Activated naive CD4-positive, alpha-beta T cell treated with anti-CD3 and anti-CD28 coated beads, Interleukin-2, amount 50 U/mL, for 24 hours (primary cell): ENCODE results near the gene MAEA.

Experiments used
- H3K27ac Mint-ChIP-seq: one replicate; pipeline ENCODE4 v1.8.0; 2021; ENCODE audit warnings: mild to moderate bottlenecking, mixed read lengths
- H3K27me3 Mint-ChIP-seq: one replicate; pipeline ENCODE4 v1.8.0; 2021; ENCODE audit warnings: mixed read lengths
- H3K36me3 Mint-ChIP-seq: one replicate; pipeline ENCODE4 v1.8.0; 2021; ENCODE audit warnings: mixed read lengths
- H3K4me1 Mint-ChIP-seq: one replicate; pipeline ENCODE4 v1.8.0; 2021; ENCODE audit warnings: mixed read lengths
- H3K4me3 Mint-ChIP-seq: one replicate; pipeline ENCODE4 v1.8.0; 2021; ENCODE audit warnings: mild to moderate bottlenecking, mixed read lengths
- H3K9me3 Mint-ChIP-seq: one replicate; pipeline ENCODE4 v1.8.0; 2021; ENCODE audit warnings: mixed read lengths

Gene MAEA

DNA sequence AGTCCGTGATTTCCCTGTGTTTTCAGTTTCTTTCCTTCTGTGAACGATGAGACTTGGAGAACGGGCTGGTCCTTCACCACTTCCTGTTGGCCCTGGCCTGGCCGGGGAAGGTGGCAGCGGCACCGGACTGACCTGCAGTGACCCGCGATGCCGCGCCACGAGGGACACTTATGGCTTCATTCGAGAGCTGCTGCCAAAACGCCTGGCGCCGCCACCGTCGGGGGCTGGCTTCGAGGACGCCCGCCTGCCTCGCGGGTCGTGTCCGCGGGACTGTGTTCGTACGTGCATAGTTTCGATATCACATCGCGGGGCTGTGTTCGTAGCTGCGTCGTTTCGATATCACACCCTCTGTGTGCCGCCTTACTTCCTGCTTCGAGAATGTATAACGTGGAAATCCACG is 49.8 kb downstream of the MAEA start:
- Mint-ChIP-seq H3K36me3 (peaks cover 23% of the 10 kb centered on the region), H3K4me3 (no peak overlapping the region), H3K4me1 (peaks cover 33% of the 10 kb centered on the region), H3K9me3 (no peaks in the 10 kb centered on the region), H3K27me3 (no peaks in the 10 kb centered on the region), H3K27ac (no peak overlapping the region)

DNA sequence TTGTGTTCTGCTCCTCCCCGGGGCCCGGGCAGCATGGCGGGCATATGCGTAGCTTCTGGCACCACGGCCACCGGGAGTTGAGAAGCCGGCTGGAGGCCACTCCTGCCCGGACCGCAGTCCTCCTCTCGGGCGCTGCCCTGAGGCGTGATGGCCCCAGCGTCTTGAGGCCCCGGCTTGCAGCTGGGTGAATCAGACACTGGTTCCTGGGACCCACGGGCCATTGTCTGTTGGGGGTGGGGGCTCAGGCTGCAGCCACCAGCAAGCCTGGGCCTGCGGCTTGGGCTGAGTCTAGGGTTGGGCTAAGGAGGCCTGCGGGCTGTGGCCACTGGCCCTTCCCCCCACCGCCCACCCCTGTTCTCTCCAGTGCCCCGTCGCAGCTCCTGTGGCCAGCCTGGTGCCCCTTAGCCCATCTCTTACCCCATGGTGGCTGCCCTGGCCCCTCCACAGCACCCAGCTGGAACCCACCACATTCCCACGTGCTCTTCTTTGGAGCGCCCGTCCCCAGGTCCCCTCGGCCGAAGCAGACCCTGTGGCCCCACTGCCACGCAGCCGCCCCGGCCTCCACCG is 50.6 kb downstream of the MAEA start:
- peaks cover 19% of the 10 kb centered on the region for H3K36me3 Mint-ChIP-seq
- H3K9me3 Mint-ChIP-seq = no peaks in the 10 kb centered on the region
- no peak overlapping the region for H3K27ac Mint-ChIP-seq

DNA sequence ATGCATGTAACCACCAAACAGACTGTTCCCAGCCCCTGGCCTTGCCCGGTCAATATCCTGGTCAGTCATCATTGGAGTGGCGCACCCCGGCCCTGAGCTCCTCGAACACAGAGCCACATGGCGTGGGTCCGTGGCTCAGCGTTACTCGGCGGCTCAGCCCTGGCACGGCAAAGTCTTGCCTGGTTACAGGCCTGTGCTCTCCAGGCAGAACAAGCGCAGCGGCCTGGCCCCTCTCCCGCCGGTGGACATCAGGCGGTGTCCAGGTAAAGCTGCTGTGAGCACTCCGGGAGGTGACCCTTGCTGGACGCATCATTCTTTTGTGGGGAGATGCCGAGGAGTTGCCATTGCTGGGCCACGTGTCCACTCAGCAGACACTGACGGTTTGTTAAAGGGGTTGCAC is 51.2 kb downstream of the MAEA start:
- peaks cover 19% of the 10 kb centered on the region for H3K36me3 Mint-ChIP-seq
- no peaks in the 10 kb centered on the region for H3K27me3 Mint-ChIP-seq
- peaks cover 40% of the 10 kb centered on the region for H3K4me1 Mint-ChIP-seq
- no peak overlapping the region for H3K27ac Mint-ChIP-seq
- no peaks in the 10 kb centered on the region for H3K9me3 Mint-ChIP-seq
- no peak overlapping the region for H3K4me3 Mint-ChIP-seq

More for the DNA sequence above, 50.6 kb downstream of the MAEA start:
- H3K4me1 Mint-ChIP-seq = peaks cover 36% of the 10 kb centered on the region
- H3K4me3 Mint-ChIP-seq = no peak overlapping the region
- no peaks in the 10 kb centered on the region for H3K27me3 Mint-ChIP-seq

DNA sequence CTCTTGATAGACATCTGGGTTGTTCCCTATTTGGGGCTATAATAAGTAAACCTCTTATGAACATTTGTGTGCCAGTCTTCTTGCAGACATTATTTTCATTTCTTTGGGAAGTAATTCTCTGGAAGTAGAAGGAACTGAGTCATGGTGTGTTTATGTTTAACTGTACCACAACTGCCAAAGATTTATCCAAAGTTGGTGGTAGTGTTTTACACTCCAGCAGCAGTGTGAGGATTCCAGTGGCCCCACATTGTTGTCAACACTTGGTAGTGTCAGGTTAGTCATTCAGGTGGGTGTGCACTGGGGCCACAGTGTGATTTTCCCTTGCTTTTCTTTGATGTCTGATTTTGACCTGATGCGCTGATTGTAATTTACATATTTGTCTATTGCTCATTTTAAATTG is 52.3 kb downstream of the MAEA start:
- Mint-ChIP-seq H3K27me3 (no peaks in the 10 kb centered on the region), H3K4me1 (peaks cover 34% of the 10 kb centered on the region), H3K9me3 (no peaks in the 10 kb centered on the region), H3K4me3 (no peak overlapping the region), H3K27ac (no peak overlapping the region), H3K36me3 (peaks cover 12% of the 10 kb centered on the region)

DNA sequence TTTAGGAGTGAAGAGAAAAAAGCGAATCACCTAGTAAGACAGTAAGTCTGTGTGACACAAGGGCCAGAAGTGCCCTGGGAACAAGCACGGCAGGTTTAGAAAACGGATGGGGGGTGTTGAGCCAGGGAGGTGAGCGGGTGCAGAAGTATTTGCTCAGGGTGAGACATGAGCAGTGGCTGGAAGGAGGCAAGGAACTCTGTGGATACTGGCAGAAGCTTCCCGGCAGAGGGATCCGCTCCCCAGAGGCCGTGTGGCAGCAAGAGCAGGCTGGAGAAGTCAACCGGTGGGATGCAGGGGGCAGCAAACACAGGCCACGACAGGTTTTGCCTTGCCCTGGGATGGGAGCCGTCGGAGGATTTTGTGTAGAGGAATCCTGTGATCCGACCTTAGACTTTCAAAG is 55.0 kb downstream of the MAEA start:
- H3K9me3 Mint-ChIP-seq = no peaks in the 10 kb centered on the region
- peaks cover 2% of the 10 kb centered on the region for H3K36me3 Mint-ChIP-seq
- peak overlapping the region; percentile 74 for H3K4me3 Mint-ChIP-seq
- H3K27me3 Mint-ChIP-seq = no peaks in the 10 kb centered on the region
- H3K4me1 Mint-ChIP-seq = peaks cover 38% of the 10 kb centered on the region
- peak overlapping the region; percentile 81 for H3K27ac Mint-ChIP-seq

DNA sequence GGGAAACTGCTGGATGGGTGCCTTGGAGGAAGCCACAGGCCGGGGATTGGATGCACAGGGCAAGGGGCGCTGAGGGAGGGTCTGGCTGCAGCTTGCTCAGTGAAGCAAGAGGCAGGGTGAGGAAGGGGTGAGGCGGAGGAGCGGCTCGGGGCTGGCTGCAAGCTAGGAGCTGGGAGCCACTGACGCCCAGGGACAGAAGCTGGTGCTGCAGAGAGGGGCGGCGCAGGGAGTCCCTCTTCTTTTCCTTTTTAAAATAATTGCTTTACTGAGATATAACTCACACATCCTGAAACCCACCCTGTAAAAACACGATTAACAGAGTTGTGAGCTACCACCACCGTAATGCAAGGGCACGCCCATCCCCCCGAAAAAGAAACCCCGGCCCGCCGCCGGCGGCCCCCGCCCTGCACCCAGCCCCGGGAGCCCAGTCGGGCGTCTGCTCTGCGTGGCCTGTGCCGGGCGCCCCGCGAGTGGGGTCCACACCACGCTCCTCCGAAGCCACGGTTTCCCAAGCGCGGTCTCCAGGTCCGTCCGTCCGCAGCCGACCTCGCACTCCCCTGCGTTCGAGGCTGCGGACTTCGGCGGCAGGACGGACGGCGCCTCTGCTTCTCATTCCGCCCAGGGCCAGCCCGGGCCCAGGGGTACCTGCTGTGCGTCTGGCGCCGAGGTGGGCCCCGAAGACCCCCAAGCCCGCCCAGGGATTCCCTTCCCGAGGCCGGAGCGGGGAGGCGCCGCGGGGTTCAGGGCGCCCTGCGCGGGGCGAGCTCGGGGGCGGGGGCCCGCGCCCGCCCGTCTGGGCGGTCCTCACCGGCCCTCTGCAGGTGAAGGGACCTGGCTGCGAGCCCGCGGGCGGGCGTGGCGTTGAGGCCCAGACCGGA is 56.5 kb downstream of the MAEA start:
- Mint-ChIP-seq H3K27ac (peak overlapping the region; percentile 94), H3K9me3 (no peaks in the 10 kb centered on the region), H3K36me3 (peaks cover under 1% of the 10 kb centered on the region)

DNA sequence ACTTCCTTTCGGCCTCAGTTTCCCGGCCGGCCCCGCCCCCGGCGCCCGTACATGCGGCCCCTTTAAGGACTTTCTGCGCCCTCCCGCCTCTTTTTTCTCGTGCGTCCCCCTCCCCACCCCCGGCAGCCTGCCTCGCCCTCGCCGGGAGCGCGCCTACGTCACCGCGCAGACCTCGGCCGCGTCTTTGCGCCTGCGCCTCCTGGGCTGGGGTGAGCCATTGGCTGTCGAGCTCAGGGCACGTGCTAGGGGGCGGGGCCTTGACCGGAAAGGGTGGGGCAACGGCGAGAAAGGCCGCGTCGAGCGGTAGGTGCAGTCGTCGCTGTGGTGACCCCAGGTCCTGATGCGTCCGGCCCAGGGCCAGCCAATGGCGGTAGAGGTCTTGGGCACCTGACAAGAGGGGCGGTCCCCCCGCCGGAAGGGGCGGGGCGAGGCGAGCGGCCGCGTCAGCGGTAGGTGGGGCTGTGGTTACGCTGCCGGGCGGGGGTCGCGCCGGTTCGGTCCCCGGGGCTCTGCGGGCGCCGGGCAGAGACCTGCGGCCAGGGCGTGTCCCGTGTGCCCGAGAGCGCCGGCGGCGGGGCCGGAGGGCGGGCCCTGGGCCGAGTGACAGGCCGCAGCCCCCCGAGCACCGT is 57.2 kb downstream of the MAEA start, which contains the start of gene UVSSA:
Gene UVSSA, plus strand, starts transcription at position 428 of the 629 bp plus-strand sequence. CDS start 884 bp downstream, outside the sequence.
- H3K4me1 Mint-ChIP-seq = peaks cover 49% of the 10 kb centered on the region
- H3K27me3 Mint-ChIP-seq = no peaks in the 10 kb centered on the region
- peak within 1 kb of the TSS; percentile 97 for H3K4me3 Mint-ChIP-seq
- no peaks in the 10 kb centered on the region for H3K9me3 Mint-ChIP-seq
- H3K36me3 Mint-ChIP-seq = no peaks in the 10 kb centered on the region
- peak within 1 kb of the TSS; percentile 89 for H3K27ac Mint-ChIP-seq

More for the DNA sequence above, 56.5 kb downstream of the MAEA start:
- H3K4me3 Mint-ChIP-seq = peak overlapping the region; percentile 97
- H3K27me3 Mint-ChIP-seq = no peaks in the 10 kb centered on the region
- peaks cover 46% of the 10 kb centered on the region for H3K4me1 Mint-ChIP-seq

DNA sequence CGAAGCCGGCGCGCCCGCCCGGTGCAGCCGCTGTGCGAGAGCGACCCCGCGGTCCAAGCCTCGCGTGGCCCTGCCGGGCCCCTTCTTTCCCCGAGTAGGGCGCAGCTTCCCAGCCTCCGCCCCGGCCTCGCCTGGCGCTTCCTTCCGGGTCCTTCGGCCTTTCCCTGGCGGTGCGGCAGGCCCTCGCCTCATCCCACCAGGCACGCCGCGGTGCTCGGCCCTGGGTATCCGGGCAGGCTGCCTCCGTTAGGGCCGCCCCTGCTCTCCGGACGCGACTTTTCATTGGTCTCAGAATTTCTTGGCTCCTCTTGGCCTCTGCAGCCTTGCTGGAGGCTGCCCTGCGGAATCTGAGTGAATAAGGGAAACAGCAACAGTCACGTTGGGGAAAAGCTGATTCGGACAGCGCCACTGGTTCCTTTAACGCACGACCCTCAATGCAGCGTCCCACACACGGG is 57.7 kb downstream of the MAEA start:
- H3K27ac Mint-ChIP-seq = peak overlapping the region; percentile 89
- peaks cover 46% of the 10 kb centered on the region for H3K4me1 Mint-ChIP-seq
- H3K36me3 Mint-ChIP-seq = no peaks in the 10 kb centered on the region
- H3K9me3 Mint-ChIP-seq = no peaks in the 10 kb centered on the region
- peak overlapping the region; percentile 88 for H3K4me3 Mint-ChIP-seq
- no peaks in the 10 kb centered on the region for H3K27me3 Mint-ChIP-seq

DNA sequence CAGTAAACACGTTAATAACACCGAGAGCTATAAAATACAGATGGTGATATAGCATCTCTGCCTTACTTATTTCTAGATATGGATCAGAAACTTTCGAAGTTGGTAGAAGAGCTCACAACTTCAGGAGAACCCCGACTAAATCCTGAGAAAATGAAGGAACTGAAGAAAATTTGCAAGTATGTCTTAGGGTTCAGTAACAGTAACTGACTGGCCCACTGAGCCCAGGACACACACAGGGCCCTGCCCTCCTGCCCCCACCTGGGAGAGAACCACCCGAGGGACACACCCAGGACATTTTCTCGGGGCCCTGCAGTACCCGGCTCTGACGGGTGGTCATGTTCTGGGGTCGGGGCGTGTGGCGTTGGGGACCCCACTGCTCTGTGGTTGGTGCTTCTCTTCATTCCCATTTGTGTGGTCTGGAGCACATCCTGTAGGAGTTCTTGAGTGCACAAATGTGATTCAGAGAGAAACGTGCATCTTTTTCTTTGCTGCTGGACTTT is 58.4 kb downstream of the MAEA start:
- no peaks in the 10 kb centered on the region for H3K27me3 Mint-ChIP-seq
- peak overlapping the region; percentile 89 for H3K27ac Mint-ChIP-seq
- peaks cover 44% of the 10 kb centered on the region for H3K4me1 Mint-ChIP-seq
- H3K36me3 Mint-ChIP-seq = no peaks in the 10 kb centered on the region
- H3K4me3 Mint-ChIP-seq = peak overlapping the region; percentile 88
- no peaks in the 10 kb centered on the region for H3K9me3 Mint-ChIP-seq

DNA sequence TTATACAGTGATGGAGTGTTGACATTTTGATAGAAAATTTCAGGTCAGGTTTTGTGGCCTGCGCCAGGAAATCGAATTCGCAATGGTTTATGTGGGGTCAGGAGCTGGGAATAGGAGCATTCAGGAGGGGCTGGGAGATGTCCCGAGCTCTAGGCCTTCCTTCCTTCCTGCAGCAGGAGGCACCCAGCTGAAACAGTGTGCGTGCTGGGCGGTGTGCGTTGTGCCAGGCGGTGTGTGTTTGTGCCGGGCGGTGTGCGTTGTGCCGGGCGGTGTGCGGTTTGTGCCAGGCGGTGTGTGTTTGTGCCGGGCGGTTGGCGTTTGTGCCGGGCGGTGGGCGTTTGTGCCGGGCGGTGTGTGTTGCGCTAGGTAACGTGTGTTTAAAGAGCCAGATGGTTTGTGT is 59.1 kb downstream of the MAEA start:
- peaks cover 44% of the 10 kb centered on the region for H3K4me1 Mint-ChIP-seq

DNA sequence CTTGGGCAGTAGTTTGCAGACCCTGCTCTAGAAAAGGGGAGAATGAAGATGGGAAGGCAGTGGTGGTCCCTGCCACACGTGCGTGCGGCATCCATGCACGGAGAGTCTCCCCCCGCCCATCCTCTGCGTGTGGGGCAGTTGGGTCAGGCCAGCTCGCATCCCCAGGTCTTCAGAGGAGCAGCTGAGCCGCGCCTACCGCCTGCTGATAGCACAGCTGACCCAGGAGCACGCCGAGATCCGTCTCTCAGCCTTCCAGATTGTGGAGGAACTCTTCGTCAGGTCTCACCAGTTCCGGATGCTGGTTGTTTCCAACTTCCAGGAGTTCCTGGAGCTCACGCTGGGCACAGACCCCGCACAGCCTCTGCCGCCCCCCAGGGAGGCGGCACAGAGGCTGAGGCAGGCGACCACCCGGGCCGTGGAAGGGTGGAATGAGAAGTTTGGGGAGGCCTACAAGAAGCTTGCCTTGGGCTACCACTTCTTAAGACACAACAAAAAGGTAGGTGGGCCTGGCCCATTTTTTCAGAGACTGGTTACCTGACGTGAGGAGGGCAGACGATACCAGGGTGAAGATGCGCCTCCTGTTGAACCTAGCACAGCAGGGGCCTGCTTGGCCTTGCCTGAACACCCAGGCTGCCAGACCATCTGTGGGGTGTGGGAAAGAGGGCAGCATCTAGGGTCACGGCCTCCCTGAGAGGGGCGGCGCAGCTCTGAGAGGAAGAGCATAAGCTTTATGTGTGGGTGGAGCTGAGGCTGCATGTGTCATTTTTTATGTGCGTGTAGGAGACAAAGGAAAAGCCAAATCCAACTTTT is 59.9 kb downstream of the MAEA start:
- Mint-ChIP-seq H3K4me1 (peaks cover 42% of the 10 kb centered on the region), H3K27ac (peak overlapping the region; percentile 76), H3K4me3 (peak overlapping the region; percentile 58), H3K36me3 (no peaks in the 10 kb centered on the region), H3K27me3 (no peaks in the 10 kb centered on the region), H3K9me3 (no peaks in the 10 kb centered on the region)

More for the DNA sequence above, 59.1 kb downstream of the MAEA start:
- Mint-ChIP-seq H3K9me3 (no peaks in the 10 kb centered on the region), H3K27ac (peak overlapping the region; percentile 72), H3K4me3 (peak overlapping the region; percentile 88), H3K36me3 (no peaks in the 10 kb centered on the region), H3K27me3 (no peaks in the 10 kb centered on the region)

DNA sequence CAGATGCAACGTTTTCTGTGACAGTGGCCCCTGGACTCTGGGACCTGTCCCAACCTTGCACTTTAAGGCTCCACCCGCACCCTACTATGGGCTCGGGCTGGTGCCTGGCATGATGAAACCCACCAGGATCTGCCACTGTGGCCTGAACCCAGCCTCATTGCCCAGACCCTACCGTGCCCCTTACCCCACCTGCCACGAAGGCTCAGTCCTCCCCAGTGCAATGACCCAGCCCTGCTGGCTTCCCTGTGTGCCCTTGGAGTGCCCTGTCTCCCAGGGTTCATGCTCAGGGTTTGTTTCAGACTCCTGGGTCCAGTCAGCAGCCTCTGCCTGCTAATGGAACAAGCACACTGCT is 60.5 kb downstream of the MAEA start:
- no peaks in the 10 kb centered on the region for H3K27me3 Mint-ChIP-seq
- peaks cover 36% of the 10 kb centered on the region for H3K4me1 Mint-ChIP-seq
- H3K36me3 Mint-ChIP-seq = no peaks in the 10 kb centered on the region
- no peak overlapping the region for H3K27ac Mint-ChIP-seq
- peak overlapping the region; percentile 33 for H3K4me3 Mint-ChIP-seq
- no peaks in the 10 kb centered on the region for H3K9me3 Mint-ChIP-seq

DNA sequence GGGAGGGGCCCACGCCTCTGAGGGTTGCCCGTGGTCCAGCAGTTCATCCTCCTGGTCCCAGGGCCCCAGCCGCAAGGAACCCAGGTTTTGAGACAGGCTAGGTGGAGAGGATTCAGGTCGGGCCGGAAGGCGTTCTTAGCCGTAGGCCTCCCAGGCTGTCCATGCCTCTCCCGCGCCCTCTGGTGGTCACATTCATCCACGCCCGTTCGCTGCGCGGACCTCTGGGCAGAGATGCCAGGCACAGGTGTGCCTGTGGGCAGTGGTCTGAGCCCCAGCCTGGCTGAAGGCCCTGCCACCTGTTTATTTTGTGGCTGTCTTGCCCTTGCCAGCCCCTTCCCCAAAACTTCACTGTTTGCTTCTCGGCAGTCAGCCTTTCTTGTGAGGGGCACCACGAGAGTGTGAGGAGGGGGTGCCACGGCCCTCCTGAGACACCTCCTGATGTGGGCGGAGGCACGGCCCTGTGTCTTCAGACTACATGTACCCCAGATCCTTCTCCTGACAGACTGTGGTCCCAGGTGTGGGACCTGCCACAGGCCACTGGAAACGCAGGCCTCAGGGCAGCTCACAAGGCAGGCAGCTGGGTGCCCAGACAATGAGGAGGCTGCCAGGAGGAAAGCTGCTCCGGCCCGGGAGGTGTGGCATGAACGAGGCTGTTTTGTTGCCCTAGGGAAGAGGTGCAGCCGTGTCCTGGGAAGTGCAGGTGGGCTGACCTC is 62.3 kb downstream of the MAEA start:
- H3K36me3 Mint-ChIP-seq = peaks cover 2% of the 10 kb centered on the region
- H3K9me3 Mint-ChIP-seq = no peaks in the 10 kb centered on the region
- peaks cover 30% of the 10 kb centered on the region for H3K4me1 Mint-ChIP-seq
- peak overlapping the region; percentile 70 for H3K27ac Mint-ChIP-seq
- no peaks in the 10 kb centered on the region for H3K27me3 Mint-ChIP-seq
- H3K4me3 Mint-ChIP-seq = no peak overlapping the region

DNA sequence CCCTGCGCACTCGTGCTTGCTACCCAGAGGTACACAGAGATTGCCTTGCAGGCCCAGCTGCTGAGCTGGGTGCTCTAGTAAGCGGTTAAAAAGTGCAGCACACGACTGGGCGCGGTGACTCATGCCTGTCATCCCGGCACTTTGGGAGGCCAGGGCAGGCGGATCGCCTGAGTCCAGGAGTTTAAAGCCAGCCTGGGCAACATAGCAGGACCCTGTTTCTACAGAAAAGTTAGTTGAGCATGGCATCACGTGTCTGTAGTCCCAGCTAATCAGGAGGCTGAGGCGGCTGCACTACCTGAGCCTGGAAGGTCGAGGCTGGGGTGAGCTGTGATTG is 62.8 kb downstream of the MAEA start:
- Mint-ChIP-seq H3K36me3 (peaks cover 2% of the 10 kb centered on the region), H3K9me3 (no peaks in the 10 kb centered on the region), H3K4me3 (no peak overlapping the region), H3K27ac (no peak overlapping the region), H3K27me3 (no peaks in the 10 kb centered on the region), H3K4me1 (peaks cover 30% of the 10 kb centered on the region)
